ENCODE measurements around the gene AHDC1. TPM values are rescaled to one million over a fixed set of nuclear protein-coding genes. Genes with fewer than 3 reads are reported as not detected.

The AHDC1 gene
- total RNA-seq, 2 donors from 2014 or later = 27.1 to 83.7 TPM

DNA sequence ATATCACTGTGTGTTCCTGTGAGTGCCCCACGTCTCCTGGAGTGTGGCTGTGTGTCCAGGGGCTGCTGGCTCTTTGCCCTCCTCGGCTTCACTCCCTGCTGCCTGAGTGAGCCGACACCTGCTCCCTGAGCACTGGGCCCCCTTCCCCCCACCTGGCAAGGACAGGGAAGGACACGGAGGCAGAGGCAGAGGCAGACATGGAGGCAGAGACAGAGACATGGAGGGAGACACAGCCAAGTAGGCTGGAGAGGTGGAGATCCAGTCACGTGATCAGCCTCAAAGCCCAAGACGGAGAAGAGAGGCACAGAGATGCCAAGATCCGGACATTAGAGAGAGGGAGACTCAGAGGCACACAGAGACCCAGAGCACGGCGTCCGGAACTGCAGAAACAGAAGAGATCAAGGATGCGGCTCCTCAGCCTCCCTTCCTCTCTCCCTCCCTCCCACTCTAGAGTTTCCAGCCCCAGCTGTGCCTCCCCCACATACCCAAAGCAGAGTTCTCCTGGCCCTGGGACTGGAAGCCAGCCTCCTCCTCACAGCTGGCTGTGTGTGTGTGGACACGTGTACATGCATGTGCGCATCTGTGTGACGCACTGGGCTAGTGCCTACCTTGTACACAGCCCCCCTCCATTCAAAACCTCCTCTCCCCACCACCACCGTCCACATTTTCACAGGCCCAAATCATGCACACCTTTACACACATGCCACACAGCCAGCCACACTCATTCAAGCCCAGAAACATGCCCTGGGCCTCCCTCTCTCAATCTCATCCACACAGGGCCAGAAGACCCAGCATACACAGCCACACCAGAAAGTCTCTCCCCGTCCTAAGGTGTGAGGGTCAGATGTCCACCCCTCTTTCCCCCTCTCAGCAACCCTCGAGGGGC lies 74.9 kb downstream of the AHDC1 start:
- H3K27me3 ChIP-seq (replicated peaks; ENCODE audit: insufficient read depth) = no peaks in the 10 kb centered on the region
- no peaks in the 10 kb centered on the region for H3K9me3 ChIP-seq
- no peaks in the 10 kb centered on the region for H3K36me3 ChIP-seq
- TF ChIP-seq POLR2AphosphoS5 (IDR thresholded peaks at IDR 0.05) (peak; percentile 43), POLR2A (IDR thresholded peaks at IDR 0.05) (peak; percentile 4)
- TF ChIP-seq, protein P1, sequence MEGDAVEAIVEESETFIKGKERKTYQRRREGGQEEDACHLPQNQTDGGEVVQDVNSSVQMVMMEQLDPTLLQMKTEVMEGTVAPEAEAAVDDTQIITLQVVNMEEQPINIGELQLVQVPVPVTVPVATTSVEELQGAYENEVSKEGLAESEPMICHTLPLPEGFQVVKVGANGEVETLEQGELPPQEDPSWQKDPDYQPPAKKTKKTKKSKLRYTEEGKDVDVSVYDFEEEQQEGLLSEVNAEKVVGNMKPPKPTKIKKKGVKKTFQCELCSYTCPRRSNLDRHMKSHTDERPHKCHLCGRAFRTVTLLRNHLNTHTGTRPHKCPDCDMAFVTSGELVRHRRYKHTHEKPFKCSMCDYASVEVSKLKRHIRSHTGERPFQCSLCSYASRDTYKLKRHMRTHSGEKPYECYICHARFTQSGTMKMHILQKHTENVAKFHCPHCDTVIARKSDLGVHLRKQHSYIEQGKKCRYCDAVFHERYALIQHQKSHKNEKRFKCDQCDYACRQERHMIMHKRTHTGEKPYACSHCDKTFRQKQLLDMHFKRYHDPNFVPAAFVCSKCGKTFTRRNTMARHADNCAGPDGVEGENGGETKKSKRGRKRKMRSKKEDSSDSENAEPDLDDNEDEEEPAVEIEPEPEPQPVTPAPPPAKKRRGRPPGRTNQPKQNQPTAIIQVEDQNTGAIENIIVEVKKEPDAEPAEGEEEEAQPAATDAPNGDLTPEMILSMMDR (IDR thresholded peaks at IDR 0.05) = no peak
- H3K4me1 ChIP-seq (replicated peaks) = peaks cover 29% of the 10 kb centered on the region
- H3K4me3 ChIP-seq = peak overlapping the region; percentile 29 to 38
- 18% methylated on average over 17 of the region's 17 CpGs for WGBS
- DNase-seq (ENCODE audit: low spot score) = peak; percentile 67
- intact Hi-C loops (cut with DNase I) = loop anchor here (5.0 kb wide), 2 partner anchors 37 to 38 kb away; partner anchors contain the start of gene WASF2
- peak overlapping the region; percentile 87 to 95 for H3K27ac ChIP-seq

DNA sequence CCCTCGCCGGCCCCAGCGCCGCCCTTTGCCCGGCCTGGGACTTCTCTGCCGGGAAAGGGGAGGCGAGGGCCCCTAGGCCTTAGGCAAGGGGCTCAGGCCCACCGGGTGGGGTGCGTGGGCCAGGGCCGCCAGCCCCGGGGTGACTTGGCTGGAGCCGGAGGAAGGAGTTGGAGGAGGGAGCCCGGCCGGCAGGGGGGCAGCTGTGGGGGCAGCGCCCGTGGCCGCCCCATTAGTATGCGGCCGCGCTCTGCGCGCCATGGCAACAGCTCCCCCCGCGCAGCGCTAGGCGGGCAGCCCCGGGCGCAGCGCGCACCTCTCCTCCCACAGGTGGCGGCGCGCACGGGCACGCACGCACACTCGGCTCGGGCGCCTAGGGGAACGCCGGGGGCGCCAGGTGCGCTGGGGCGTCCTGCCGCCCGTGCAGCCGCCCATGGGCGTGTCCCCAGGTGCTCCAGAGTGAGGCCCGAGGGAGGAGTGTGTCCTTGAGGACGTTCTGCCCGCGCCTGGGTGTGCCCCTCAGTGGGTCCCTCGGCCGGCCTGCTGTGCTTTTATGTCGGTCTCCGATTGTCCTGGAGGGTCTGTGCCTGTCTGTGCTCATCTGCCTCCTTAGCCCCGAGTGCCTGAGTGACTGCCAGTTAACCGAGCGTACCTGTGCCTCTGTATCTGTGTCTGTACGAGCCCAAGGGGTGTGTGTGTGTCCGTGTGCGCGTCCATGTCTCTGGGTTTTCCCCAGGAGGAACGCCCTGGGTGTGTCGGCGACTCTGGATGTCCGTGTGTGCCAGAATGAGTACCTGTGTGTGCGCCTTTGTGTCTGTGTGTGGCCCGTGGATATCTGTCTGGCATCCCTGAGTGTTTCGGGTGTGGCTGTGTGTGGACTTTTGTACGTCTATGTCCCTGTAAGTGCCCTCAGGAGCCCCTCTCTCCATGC lies 75.8 kb downstream of the AHDC1 start:
- Histone ChIP-seq H3K9me3 (no peaks in the 10 kb centered on the region), H3K4me1 (replicated peaks) (peaks cover 37% of the 10 kb centered on the region), H3K27me3 (replicated peaks; ENCODE audit: insufficient read depth) (no peaks in the 10 kb centered on the region), H3K4me3 (peak overlapping the region; percentile 29 to 38), H3K27ac (peak overlapping the region; percentile 87 to 95), H3K36me3 (no peaks in the 10 kb centered on the region)
- intact Hi-C loops (cut with DNase I) = loop anchor here (5.0 kb wide), 2 partner anchors 36 to 39 kb away; partner anchors contain the start of gene WASF2
- TF ChIP-seq, protein P1 (IDR thresholded peaks at IDR 0.05) = peak in 2 of 4 experiments; percentile 33 to 43
- TF ChIP-seq POLR2AphosphoS5 (IDR thresholded peaks at IDR 0.05) = no peak
- peak; percentile 62 for TF ChIP-seq POLR2A (IDR thresholded peaks at IDR 0.05)
- 4% methylated on average over 66 of the region's 71 CpGs for WGBS
- DNase-seq (ENCODE audit: low spot score) = peak; percentile 58

DNA sequence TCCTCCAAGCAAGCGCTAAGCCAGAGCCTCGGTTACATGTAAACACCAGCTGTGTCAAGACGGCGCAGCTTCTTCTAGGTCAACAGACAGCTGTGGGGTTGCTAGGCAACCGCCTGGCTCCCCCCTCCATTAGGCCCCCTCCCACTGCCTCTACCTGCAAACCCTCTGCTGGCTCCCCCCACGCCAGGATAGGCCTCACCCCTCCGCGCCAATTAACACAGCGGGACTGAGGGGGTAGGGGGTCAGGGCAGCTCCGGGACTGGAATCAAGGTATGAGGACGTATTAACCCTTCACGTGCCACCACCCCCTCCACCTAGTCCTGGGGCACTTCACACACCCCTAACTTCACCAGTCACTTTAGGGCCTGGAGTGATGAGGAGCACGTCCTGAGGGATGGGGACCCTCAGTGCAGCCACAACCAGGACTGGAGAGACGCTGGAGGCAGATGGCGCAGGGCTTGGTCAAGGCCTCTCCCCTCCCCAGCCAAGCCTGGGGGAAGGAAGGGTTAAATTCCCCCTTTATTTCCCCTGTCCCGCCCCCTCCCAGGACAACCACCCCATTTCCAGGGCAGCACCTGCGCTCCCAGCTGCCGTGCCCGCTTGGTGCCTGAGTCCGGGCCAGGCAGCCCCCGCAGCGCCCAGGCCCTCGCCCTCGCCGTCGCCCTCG lies 76.6 kb downstream of the AHDC1 start:
- WGBS = 7% methylated on average over 25 of the region's 27 CpGs
- intact Hi-C loops (cut with DNase I) = loop anchor here (5.0 kb wide), 2 partner anchors 35 to 40 kb away; partner anchors contain the start of gene WASF2
- TF ChIP-seq POLR2A (IDR thresholded peaks at IDR 0.05) (no peak), POLR2AphosphoS5 (IDR thresholded peaks at IDR 0.05) (peak; percentile 53)
- peak overlapping the region; percentile 29 to 38 for H3K4me3 ChIP-seq
- H3K9me3 ChIP-seq = no peaks in the 10 kb centered on the region
- no peaks in the 10 kb centered on the region for H3K36me3 ChIP-seq
- H3K27me3 ChIP-seq (replicated peaks; ENCODE audit: insufficient read depth) = no peaks in the 10 kb centered on the region
- H3K27ac ChIP-seq = peak overlapping the region; percentile 87 to 95
- peaks cover 42% of the 10 kb centered on the region for H3K4me1 ChIP-seq (replicated peaks)
- DNase-seq (ENCODE audit: low spot score) = peak; percentile 76

DNA sequence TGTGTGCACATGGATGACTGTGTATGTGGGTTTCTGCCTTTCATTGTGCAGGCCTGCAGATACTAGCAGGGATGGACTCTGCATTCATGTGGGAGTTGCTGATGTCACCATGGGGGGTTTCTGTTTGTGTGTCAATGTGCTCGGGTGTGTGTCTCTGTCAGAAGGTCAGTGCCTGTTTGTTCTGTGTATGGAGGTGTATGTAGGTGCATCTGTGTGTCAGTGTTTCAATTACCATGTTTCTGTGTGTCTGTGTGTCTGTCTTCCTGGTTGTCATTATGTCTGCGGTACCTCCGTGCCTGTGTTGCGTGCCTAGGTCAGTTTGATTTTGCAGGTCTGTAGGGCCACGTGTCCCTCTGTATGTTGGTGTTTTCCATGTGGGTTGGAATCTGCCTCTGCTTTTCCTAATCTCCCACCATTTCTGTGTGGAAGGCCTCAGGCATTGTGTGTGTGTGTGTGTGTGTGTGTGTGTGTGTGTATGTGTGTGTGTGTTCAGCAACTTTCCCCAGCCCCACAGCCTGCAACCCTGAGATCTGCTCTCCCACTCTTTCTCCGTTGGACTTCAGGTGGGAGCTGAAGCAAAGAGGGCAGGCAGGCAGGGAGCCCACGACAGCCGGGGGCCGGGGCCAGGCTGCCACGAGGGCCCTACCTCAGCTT lies 77.2 kb downstream of the AHDC1 start:
- H3K9me3 ChIP-seq = no peaks in the 10 kb centered on the region
- no peak for DNase-seq (ENCODE audit: low spot score)
- no peaks in the 10 kb centered on the region for H3K27me3 ChIP-seq (replicated peaks; ENCODE audit: insufficient read depth)
- H3K4me3 ChIP-seq = peak overlapping the region in 1 of 2 donors; percentile 38
- intact Hi-C loops (cut with DNase I) = loop anchor here (5.0 kb wide), 2 partner anchors 34 to 41 kb away; partner anchors contain the start of gene WASF2
- no peaks in the 10 kb centered on the region for H3K36me3 ChIP-seq
- TF ChIP-seq POLR2AphosphoS5 (IDR thresholded peaks at IDR 0.05) (no peak), POLR2A (IDR thresholded peaks at IDR 0.05) (no peak)
- TF ChIP-seq, protein P1 (IDR thresholded peaks at IDR 0.05) = no peak
- H3K4me1 ChIP-seq (replicated peaks) = peaks cover 48% of the 10 kb centered on the region
- WGBS = 34% methylated on average over 10 of the region's 10 CpGs
- H3K27ac ChIP-seq = peak overlapping the region; percentile 87 to 95

All from prostate gland (tissue), 2 donors.